ENCODE measurements around the gene SLC36A1. TPM values are rescaled to one million over a fixed set of nuclear protein-coding genes. Genes with fewer than 3 reads are reported as not detected.
A peak's percentile ranks its signal among the peaks of the same experiment; 100 is the strongest.

SLC36A1 gene
- total RNA-seq, 1 donor from 2014 or later: 42.5 TPM

DNA sequence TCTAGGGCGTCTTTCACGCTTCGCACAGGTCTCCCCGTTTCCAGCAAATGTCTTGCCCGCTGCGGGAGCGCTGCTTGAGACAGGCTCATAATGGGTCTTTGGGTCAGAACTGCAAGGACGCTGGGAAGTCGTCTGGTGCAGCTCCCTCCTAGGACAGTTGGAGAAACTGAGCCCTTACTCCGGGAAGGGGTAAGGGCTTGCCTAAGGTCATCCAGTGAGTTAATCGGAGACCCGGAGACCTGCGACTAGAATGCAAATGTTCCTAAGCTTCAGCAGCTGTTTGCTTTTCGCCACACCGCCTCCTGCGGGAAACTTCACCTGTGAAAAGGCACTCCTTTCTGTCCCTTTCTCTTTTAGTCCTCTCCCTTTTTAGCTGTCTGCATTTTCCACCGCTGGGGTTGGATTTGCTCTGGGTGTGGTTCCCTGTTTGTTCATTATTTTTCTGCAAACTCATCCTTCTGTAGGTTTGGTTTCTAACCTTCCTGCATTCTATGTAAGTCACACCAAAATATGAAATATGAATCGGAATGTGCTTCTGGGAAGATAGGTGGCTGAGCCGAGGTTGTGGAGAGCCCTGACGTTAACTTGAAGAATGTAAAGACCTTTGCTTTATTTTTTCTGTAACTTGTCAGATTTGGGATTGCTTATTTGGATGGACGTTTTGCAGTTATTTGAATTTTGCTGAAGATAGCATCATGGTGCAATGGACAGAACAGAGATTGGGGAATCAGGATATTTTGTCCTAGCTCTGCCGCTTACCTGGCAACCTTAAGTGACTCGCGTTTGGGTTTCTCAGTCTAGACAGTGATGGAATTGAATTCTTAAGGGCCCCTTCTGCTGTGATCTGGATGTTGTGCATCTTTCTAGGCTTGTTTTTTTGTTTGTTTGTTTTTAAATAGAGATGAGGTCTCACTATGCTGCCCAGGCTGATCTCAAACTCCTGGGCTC is 909 bp downstream of the SLC36A1 start:
- H3K27ac Mint-ChIP-seq (ENCODE audit: unreplicated experiment): peak overlapping the region; percentile 74

DNA sequence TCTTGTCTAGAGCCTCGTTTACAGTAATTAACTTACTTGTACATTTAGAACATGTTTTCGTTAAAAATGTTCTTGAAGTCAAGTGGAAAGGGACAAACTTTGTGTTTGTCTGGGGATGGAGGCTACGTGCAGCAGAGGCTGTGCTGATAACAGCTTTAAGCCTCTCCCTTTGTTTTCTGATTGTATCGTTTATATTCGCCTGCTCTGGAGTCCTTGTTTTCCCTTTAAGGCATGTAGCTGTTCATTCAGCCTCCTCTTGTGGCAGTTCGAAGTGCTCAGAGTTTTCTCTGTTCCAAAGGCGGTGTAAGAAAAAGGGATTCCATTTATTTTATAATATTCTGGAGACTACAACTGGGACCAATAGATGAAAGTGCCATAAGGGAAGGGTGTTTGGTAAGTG is 1.9 kb downstream of the SLC36A1 start:
- H3K4me1 Mint-ChIP-seq (ENCODE audit: unreplicated experiment): peaks cover 43% of the 10 kb centered on the region
- TF ChIP-seq, protein P1, sequence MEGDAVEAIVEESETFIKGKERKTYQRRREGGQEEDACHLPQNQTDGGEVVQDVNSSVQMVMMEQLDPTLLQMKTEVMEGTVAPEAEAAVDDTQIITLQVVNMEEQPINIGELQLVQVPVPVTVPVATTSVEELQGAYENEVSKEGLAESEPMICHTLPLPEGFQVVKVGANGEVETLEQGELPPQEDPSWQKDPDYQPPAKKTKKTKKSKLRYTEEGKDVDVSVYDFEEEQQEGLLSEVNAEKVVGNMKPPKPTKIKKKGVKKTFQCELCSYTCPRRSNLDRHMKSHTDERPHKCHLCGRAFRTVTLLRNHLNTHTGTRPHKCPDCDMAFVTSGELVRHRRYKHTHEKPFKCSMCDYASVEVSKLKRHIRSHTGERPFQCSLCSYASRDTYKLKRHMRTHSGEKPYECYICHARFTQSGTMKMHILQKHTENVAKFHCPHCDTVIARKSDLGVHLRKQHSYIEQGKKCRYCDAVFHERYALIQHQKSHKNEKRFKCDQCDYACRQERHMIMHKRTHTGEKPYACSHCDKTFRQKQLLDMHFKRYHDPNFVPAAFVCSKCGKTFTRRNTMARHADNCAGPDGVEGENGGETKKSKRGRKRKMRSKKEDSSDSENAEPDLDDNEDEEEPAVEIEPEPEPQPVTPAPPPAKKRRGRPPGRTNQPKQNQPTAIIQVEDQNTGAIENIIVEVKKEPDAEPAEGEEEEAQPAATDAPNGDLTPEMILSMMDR (IDR thresholded peaks at IDR 0.05): no peak
- peaks cover 24% of the 10 kb centered on the region for H3K27me3 Mint-ChIP-seq (ENCODE audit: unreplicated experiment)
- no peak for DNase-seq (ENCODE audit: extremely low spot score, unreplicated experiment)
- no peaks in the 10 kb centered on the region for H3K9me3 Mint-ChIP-seq (ENCODE audit: unreplicated experiment)
- no peak overlapping the region for H3K27ac Mint-ChIP-seq (ENCODE audit: unreplicated experiment)
- peaks cover 7% of the 10 kb centered on the region for H3K36me3 Mint-ChIP-seq (ENCODE audit: unreplicated experiment)
- H3K4me3 Mint-ChIP-seq (ENCODE audit: unreplicated experiment): peak overlapping the region; percentile 97

More for the DNA sequence above, 909 bp downstream of the SLC36A1 start:
- TF ChIP-seq, protein P1 (IDR thresholded peaks at IDR 0.05): peak; percentile 12
- H3K9me3 Mint-ChIP-seq (ENCODE audit: unreplicated experiment): no peaks in the 10 kb centered on the region
- H3K36me3 Mint-ChIP-seq (ENCODE audit: unreplicated experiment): peaks cover 4% of the 10 kb centered on the region
- peak overlapping the region; percentile 97 for H3K4me3 Mint-ChIP-seq (ENCODE audit: unreplicated experiment)
- H3K4me1 Mint-ChIP-seq (ENCODE audit: unreplicated experiment): peaks cover 39% of the 10 kb centered on the region
- peaks cover 31% of the 10 kb centered on the region for H3K27me3 Mint-ChIP-seq (ENCODE audit: unreplicated experiment)
- DNase-seq (ENCODE audit: extremely low spot score, unreplicated experiment): no peak

DNA sequence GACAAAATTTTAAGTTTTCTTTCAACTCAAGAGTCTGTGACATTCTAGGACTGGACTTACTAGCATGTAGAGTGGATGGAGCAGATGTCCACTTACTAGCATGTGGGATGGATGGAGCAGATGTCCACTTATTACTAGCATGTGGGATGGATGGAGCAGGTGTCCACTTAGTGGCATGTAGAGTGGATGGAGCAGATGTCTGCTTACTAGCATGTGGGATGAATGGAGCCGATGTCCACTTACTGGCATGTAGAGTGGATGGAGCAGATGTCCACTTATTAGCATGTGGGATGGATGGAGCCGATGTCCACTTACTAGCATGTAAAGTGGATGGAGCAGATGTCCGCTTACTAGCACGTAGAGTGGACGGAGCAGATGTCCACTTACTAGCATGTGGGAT is 2.4 kb downstream of the SLC36A1 start:
- peaks cover 7% of the 10 kb centered on the region for H3K36me3 Mint-ChIP-seq (ENCODE audit: unreplicated experiment)
- H3K27me3 Mint-ChIP-seq (ENCODE audit: unreplicated experiment): peaks cover 19% of the 10 kb centered on the region
- peaks cover 47% of the 10 kb centered on the region for H3K4me1 Mint-ChIP-seq (ENCODE audit: unreplicated experiment)
- no peak for DNase-seq (ENCODE audit: extremely low spot score, unreplicated experiment)
- no peaks in the 10 kb centered on the region for H3K9me3 Mint-ChIP-seq (ENCODE audit: unreplicated experiment)
- TF ChIP-seq, protein P1 (IDR thresholded peaks at IDR 0.05): no peak
- peak overlapping the region; percentile 97 for H3K4me3 Mint-ChIP-seq (ENCODE audit: unreplicated experiment)
- no peak overlapping the region for H3K27ac Mint-ChIP-seq (ENCODE audit: unreplicated experiment)

DNA sequence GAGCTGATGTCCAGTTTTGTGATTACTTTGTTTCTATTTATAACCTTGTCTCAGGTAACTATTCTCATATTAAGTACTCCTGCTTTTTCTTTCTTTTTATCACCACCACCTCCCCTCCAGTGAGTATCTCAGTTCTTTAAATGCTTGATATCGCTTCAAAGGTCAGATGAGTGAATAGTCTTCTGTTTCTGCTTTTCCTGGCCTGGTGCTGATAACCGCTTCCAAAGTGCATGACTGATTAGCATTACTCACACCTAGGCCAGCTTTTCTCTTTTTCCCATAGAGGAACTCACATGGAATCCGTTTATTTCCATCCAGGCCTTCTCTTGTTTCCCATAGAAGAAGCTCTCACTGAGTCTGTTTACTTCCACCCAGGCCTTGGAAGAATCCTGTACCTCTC is 3.2 kb downstream of the SLC36A1 start:
- peaks cover 7% of the 10 kb centered on the region for H3K36me3 Mint-ChIP-seq (ENCODE audit: unreplicated experiment)
- no peak overlapping the region for H3K27ac Mint-ChIP-seq (ENCODE audit: unreplicated experiment)
- peaks cover 49% of the 10 kb centered on the region for H3K4me1 Mint-ChIP-seq (ENCODE audit: unreplicated experiment)
- H3K4me3 Mint-ChIP-seq (ENCODE audit: unreplicated experiment): no peak overlapping the region
- no peaks in the 10 kb centered on the region for H3K9me3 Mint-ChIP-seq (ENCODE audit: unreplicated experiment)
- DNase-seq (ENCODE audit: extremely low spot score, unreplicated experiment): no peak
- peaks cover 12% of the 10 kb centered on the region for H3K27me3 Mint-ChIP-seq (ENCODE audit: unreplicated experiment)
- TF ChIP-seq, protein P1 (IDR thresholded peaks at IDR 0.05): no peak
